Endodermal cell (in vitro differentiated cells): ENCODE results near the gene SH3TC1. TPM values are rescaled to one million over a fixed set of nuclear protein-coding genes. Genes with fewer than 3 reads are reported as not detected.

Source experiments
- DNase-seq: peaks from one replicate; pipeline ENCODE4 v3.0.0-alpha.2; 2017
- H3K27ac ChIP-seq: 2 replicates; pipeline ENCODE4 v1.5.1; 2013; ENCODE audit warnings: mild to moderate bottlenecking, low read depth, low read length, moderate library complexity
- H3K27me3 ChIP-seq: 2 replicates; pipeline ENCODE4 v1.6.1; 2013; ENCODE audit warnings: mild to moderate bottlenecking, low read length, moderate library complexity; ENCODE audit not compliant: insufficient read depth, control insufficient read depth, poor library complexity, severe bottlenecking
- H3K36me3 ChIP-seq: 2 replicates; pipeline ENCODE4 v1.7.0; 2013; ENCODE audit warnings: mild to moderate bottlenecking, low read length, moderate library complexity; ENCODE audit not compliant: control insufficient read depth, insufficient read depth
- H3K4me1 ChIP-seq: one replicate; pipeline ENCODE4 v1.7.0; 2013; ENCODE audit warnings: low read length; ENCODE audit not compliant: control insufficient read depth, insufficient read depth
- H3K4me3 ChIP-seq: 2 replicates; pipeline ENCODE4 v1.5.1; 2013; ENCODE audit warnings: mild to moderate bottlenecking, low read length, moderate library complexity
- H3K9ac ChIP-seq: 2 replicates; pipeline ENCODE4 v1.6.1; 2013; ENCODE audit warnings: mild to moderate bottlenecking, low read length, moderate library complexity; ENCODE audit not compliant: poor library complexity, severe bottlenecking; ENCODE audit errors: extremely low read depth
- H3K9me3 ChIP-seq: 2 replicates; pipeline ENCODE4 v1.6.1; 2013; ENCODE audit warnings: mild to moderate bottlenecking, low read length, moderate library complexity; ENCODE audit not compliant: control insufficient read depth
- H3K27ac Mint-ChIP-seq: 2 replicates; pipeline ENCODE4 v1.8.0; 2020; ENCODE audit warnings: mixed read lengths
- H3K27me3 Mint-ChIP-seq: 2 replicates; pipeline ENCODE4 v1.8.0; 2021; ENCODE audit warnings: mild to moderate bottlenecking, mixed read lengths; ENCODE audit not compliant: insufficient read depth
- H3K36me3 Mint-ChIP-seq: 2 replicates; pipeline ENCODE4 v1.8.0; 2020; ENCODE audit warnings: low read depth, mixed read lengths
- H3K4me1 Mint-ChIP-seq: 2 replicates; pipeline ENCODE4 v1.8.0; 2020; ENCODE audit warnings: mixed read lengths
- H3K4me3 Mint-ChIP-seq: 2 replicates; pipeline ENCODE4 v1.8.0; 2020; ENCODE audit warnings: mild to moderate bottlenecking, moderate library complexity, mixed read lengths
- H3K9me3 Mint-ChIP-seq: 2 replicates; pipeline ENCODE4 v1.8.0; 2020; ENCODE audit warnings: mild to moderate bottlenecking, mixed read lengths
- CTCF ChIP-seq: fragments of 200-600 bp; sonication (generic); conservative IDR thresholded peaks from 2 replicates; pipeline ENCODE4 v1.5.0; 2021; ENCODE audit warnings: antibody characterized with exemption, mild to moderate bottlenecking
- WGBS, 2 experiments: methylation state at CpG; one replicate each; pipeline versions ENCODE4 v1.1.5 to v1.1.7; 2013; ENCODE audit warnings: missing lambda C conversion rate in 2 of 2, mixed read lengths in 1 of 2; ENCODE audit not compliant: insufficient coverage in 1 of 2, insufficient read length in 1 of 2; 5-methylcytosine and 5-hydroxymethylcytosine counted together
- total RNA-seq, 2 donors: library from RNA; stranded (reverse); fragmentation: NEBNext Ultra II Directional in 1 of 2; extraction: Animal tissue kit (Norgen Biotek cat#: 25700) in 1 of 2; gene quantifications; 2 replicates in 1 of 2; 3 replicates in 1 of 2; pipeline ENCODE4 v1.2.1, GENCODE V29; 2021

The SH3TC1 gene
- total RNA-seq, 2 donors from 2014 or later = 1.9 to 2.6 TPM

- H3K4me1 Mint-ChIP-seq = no peaks in the 10 kb centered on the region
- H3K27me3 Mint-ChIP-seq = peaks cover 23% of the 10 kb centered on the region
- no peaks in the 10 kb centered on the region for H3K36me3 Mint-ChIP-seq
- H3K4me3 Mint-ChIP-seq = no peak overlapping the region
- Histone ChIP-seq H3K4me1 (no peaks in the 10 kb centered on the region), H3K27ac (no peak overlapping the region), H3K27me3 (peaks cover 20% of the 10 kb centered on the region), H3K9ac (no peak overlapping the region), H3K36me3 (no peaks in the 10 kb centered on the region), H3K4me3 (no peak overlapping the region), H3K9me3 (no peaks in the 10 kb centered on the region)
- peak; percentile 72 for DNase-seq
- no peaks in the 10 kb centered on the region for H3K9me3 Mint-ChIP-seq
- H3K27ac Mint-ChIP-seq = no peak overlapping the region
- 72 to 83% methylated on average over 9 to 19 of the region's 19 CpGs for WGBS, 2 experiments
- no peak for TF ChIP-seq CTCF
These were observed 75.9 kb downstream of the SH3TC1 start for GRCh38 chr4:8274765-8275547.

GRCh38 chr4:8275548-8275910 lies 76.4 kb downstream of the SH3TC1 start:
- no peak overlapping the region for H3K4me3 Mint-ChIP-seq

GRCh38 chr4:8276358-8277240 lies 77.5 kb downstream of the SH3TC1 start:
- Histone ChIP-seq H3K27ac (no peak overlapping the region), H3K4me1 (no peaks in the 10 kb centered on the region), H3K36me3 (no peaks in the 10 kb centered on the region), H3K9me3 (no peaks in the 10 kb centered on the region), H3K4me3 (no peak overlapping the region), H3K27me3 (peaks cover 4% of the 10 kb centered on the region), H3K9ac (no peak overlapping the region)
- DNase-seq = no peak
- Mint-ChIP-seq H3K4me3 (no peak overlapping the region), H3K27ac (no peak overlapping the region), H3K36me3 (no peaks in the 10 kb centered on the region), H3K4me1 (no peaks in the 10 kb centered on the region), H3K9me3 (no peaks in the 10 kb centered on the region), H3K27me3 (peaks cover 7% of the 10 kb centered on the region)
- 80 to 82% methylated on average over 18 to 24 of the region's 24 CpGs for WGBS, 2 experiments
- TF ChIP-seq CTCF = no peak

More at GRCh38 chr4:8275548-8275910, 76.4 kb downstream of the SH3TC1 start:
- Mint-ChIP-seq H3K27ac (no peak overlapping the region), H3K36me3 (no peaks in the 10 kb centered on the region), H3K4me1 (no peaks in the 10 kb centered on the region), H3K9me3 (no peaks in the 10 kb centered on the region), H3K27me3 (peaks cover 17% of the 10 kb centered on the region)
- Histone ChIP-seq H3K27ac (no peak overlapping the region), H3K4me1 (no peaks in the 10 kb centered on the region), H3K9ac (no peak overlapping the region), H3K4me3 (no peak overlapping the region), H3K27me3 (peaks cover 15% of the 10 kb centered on the region), H3K9me3 (no peaks in the 10 kb centered on the region), H3K36me3 (no peaks in the 10 kb centered on the region)
- WGBS, 2 experiments = 91 to 93% methylated on average over 1 to 4 of the region's 4 CpGs
- no peak for DNase-seq
- TF ChIP-seq CTCF = no peak
